Measurements from ENCODE around the gene FAM120B. TPM values are rescaled to one million over a fixed set of nuclear protein-coding genes. Genes with fewer than 3 reads are reported as not detected.
A peak's percentile ranks its signal among the peaks of the same experiment; 100 is the strongest.

The FAM120B gene
- total RNA-seq, 3 donors from 2014 or later: 30.7 to 40.0 (median 38.3) TPM

GRCh38 chr6:170287371-170287876 lies 19.1 kb upstream of the FAM120B start:
- Histone ChIP-seq H3K4me1 (ENCODE audit: low read depth) (peaks cover 42% of the 10 kb centered on the region), H3K4me3 (no peak overlapping the region), H3K36me3 (ENCODE audit: low read depth) (no peaks in the 10 kb centered on the region), H3K9me3 (no peaks in the 10 kb centered on the region)
- DNase-seq: no peak
- no peak for ATAC-seq
- intact Hi-C loops (cut with DNase I, micrococcal nuclease): no loop called here
- no peak for TF ChIP-seq CTCF (IDR thresholded peaks at IDR 0.05)

- Histone ChIP-seq H3K4me1 (ENCODE audit: low read depth) (peaks cover 48% of the 10 kb centered on the region), H3K36me3 (ENCODE audit: low read depth) (no peaks in the 10 kb centered on the region), H3K4me3 (no peak overlapping the region), H3K9me3 (no peaks in the 10 kb centered on the region)
- ATAC-seq (no peak), DNase-seq (peak in 1 of 3 donors; percentile 34)
- intact Hi-C loops (cut with DNase I, micrococcal nuclease): no loop called here
- TF ChIP-seq CTCF (IDR thresholded peaks at IDR 0.05): no peak
Observed at GRCh38 chr6:170288091-170288631, 18.4 kb upstream of the FAM120B start.

- no peak for TF ChIP-seq CTCF (IDR thresholded peaks at IDR 0.05)
- peak overlapping the region; percentile 40 for H3K4me3 ChIP-seq
- DNase-seq (no peak), ATAC-seq (no peak)
- no peaks in the 10 kb centered on the region for H3K9me3 ChIP-seq
- intact Hi-C loops (cut with DNase I, micrococcal nuclease): no loop called here
- peaks cover 50% of the 10 kb centered on the region for H3K4me1 ChIP-seq (ENCODE audit: low read depth)
- H3K36me3 ChIP-seq (ENCODE audit: low read depth): no peaks in the 10 kb centered on the region
Observed at GRCh38 chr6:170288852-170289179, 17.7 kb upstream of the FAM120B start.

GRCh38 chr6:170289180-170289931 lies 17.2 kb upstream of the FAM120B start:
- intact Hi-C loops (cut with DNase I, micrococcal nuclease): no loop called here
- Histone ChIP-seq H3K4me3 (peak overlapping the region; percentile 40), H3K9me3 (no peaks in the 10 kb centered on the region), H3K36me3 (ENCODE audit: low read depth) (no peaks in the 10 kb centered on the region), H3K4me1 (ENCODE audit: low read depth) (peaks cover 50% of the 10 kb centered on the region)
- ATAC-seq (peak; percentile 5), DNase-seq (peak in 2 of 3 donors; percentile 21 to 57)
- no peak for TF ChIP-seq CTCF (IDR thresholded peaks at IDR 0.05)

- Histone ChIP-seq H3K4me1 (ENCODE audit: low read depth) (peaks cover 51% of the 10 kb centered on the region), H3K9me3 (no peaks in the 10 kb centered on the region), H3K4me3 (peak overlapping the region; percentile 40), H3K36me3 (ENCODE audit: low read depth) (no peaks in the 10 kb centered on the region)
- peak in 1 of 3 donors; percentile 30 for DNase-seq
- intact Hi-C loops (cut with DNase I, micrococcal nuclease): no loop called here
- TF ChIP-seq CTCF (IDR thresholded peaks at IDR 0.05): no peak
- ATAC-seq: no peak
Observed at GRCh38 chr6:170289951-170290295, 16.6 kb upstream of the FAM120B start.
